Right atrium auricular region (tissue), 2 donors: Measurements from ENCODE around the gene KRT1. TPM values are rescaled to one million over a fixed set of nuclear protein-coding genes. Genes with fewer than 3 reads are reported as not detected.

ENCODE experiments used
- DNase-seq: peaks from one replicate; pipeline ENCODE4 v3.0.0-alpha.2; 2019; ENCODE audit warnings: low spot score
- H3K27ac ChIP-seq, 2 donors: fragments of 200-600 bp; sonication (generic); 1 replicate in 1 of 2; 2 replicates in 1 of 2; pipeline ENCODE4 v1.5.1; 2016 to 2019
- H3K27me3 ChIP-seq, 2 donors: fragments of 200-600 bp; sonication (generic); one replicate each; pipeline versions ENCODE4 v1.5.1 to v1.6.0; 2017 to 2019
- H3K36me3 ChIP-seq: fragments of 200-600 bp; sonication (generic); one replicate; pipeline ENCODE4 v1.5.1; 2016
- H3K4me1 ChIP-seq, 2 donors: fragments of 200-600 bp; sonication (generic); one replicate each; pipeline versions ENCODE4 v1.5.1 to v1.6.0; 2017 to 2019
- H3K4me3 ChIP-seq, 2 donors: fragments of 200-600 bp; sonication (generic); 1 replicate in 1 of 2; 2 replicates in 1 of 2; pipeline ENCODE4 v1.5.1; 2017 to 2019; ENCODE audit warnings: mild to moderate bottlenecking in 1 of 2, moderate library complexity in 1 of 2
- H3K9me3 ChIP-seq, 2 donors: fragments of 200-600 bp; sonication (generic); one replicate each; pipeline ENCODE4 v1.5.1; 2019
- CTCF ChIP-seq, 2 donors: fragments of 200-600 bp; sonication (generic); IDR thresholded peaks; one replicate each; pipeline ENCODE4 v1.5.1; 2019; ENCODE audit warnings: antibody characterized with exemption in 2 of 2
- total RNA-seq, 2 donors: library from RNA; depleted of rRNA; stranded (reverse); fragments of >200 nt; gene quantifications; one replicate each; pipeline ENCODE4 v1.1.0, GENCODE V29; 2016

KRT1 gene
- total RNA-seq, 2 donors from 2014 or later = not detected

GRCh38 chr12:52636592-52637258, 43.5 kb downstream of the KRT1 start:
- no peaks in the 10 kb centered on the region for H3K4me1 ChIP-seq
- no peaks in the 10 kb centered on the region for H3K9me3 ChIP-seq
- H3K4me3 ChIP-seq = no peak overlapping the region
- no peaks in the 10 kb centered on the region for H3K36me3 ChIP-seq
- DNase-seq = peak; percentile 30
- TF ChIP-seq CTCF (IDR thresholded peaks at IDR 0.05) = no peak
- H3K27me3 ChIP-seq = no peaks in the 10 kb centered on the region
- no peak overlapping the region for H3K27ac ChIP-seq

GRCh38 chr12:52636189-52636588, 44.0 kb downstream of the KRT1 start:
- H3K27me3 ChIP-seq = no peaks in the 10 kb centered on the region
- DNase-seq = peak; percentile 26
- no peaks in the 10 kb centered on the region for H3K36me3 ChIP-seq
- H3K4me1 ChIP-seq = no peaks in the 10 kb centered on the region
- no peak for TF ChIP-seq CTCF (IDR thresholded peaks at IDR 0.05)
- no peak overlapping the region for H3K4me3 ChIP-seq
- no peaks in the 10 kb centered on the region for H3K9me3 ChIP-seq
- H3K27ac ChIP-seq = no peak overlapping the region

GRCh38 chr12:52634266-52635056, 45.7 kb downstream of the KRT1 start:
- no peak for TF ChIP-seq CTCF (IDR thresholded peaks at IDR 0.05)
- Histone ChIP-seq H3K4me1 (no peaks in the 10 kb centered on the region), H3K27me3 (no peaks in the 10 kb centered on the region), H3K9me3 (no peaks in the 10 kb centered on the region), H3K27ac (no peak overlapping the region), H3K4me3 (no peak overlapping the region), H3K36me3 (no peaks in the 10 kb centered on the region)
- DNase-seq = peak; percentile 57

- H3K9me3 ChIP-seq = no peaks in the 10 kb centered on the region
- no peak for TF ChIP-seq CTCF (IDR thresholded peaks at IDR 0.05)
- DNase-seq = peak; percentile 13
- no peak overlapping the region for H3K4me3 ChIP-seq
- H3K4me1 ChIP-seq = no peaks in the 10 kb centered on the region
- no peaks in the 10 kb centered on the region for H3K36me3 ChIP-seq
- H3K27me3 ChIP-seq = no peaks in the 10 kb centered on the region
- H3K27ac ChIP-seq = no peak overlapping the region
Measured at GRCh38 chr12:52633383-52633782, 46.8 kb downstream of the KRT1 start.

GRCh38 chr12:52632656-52633055, 47.6 kb downstream of the KRT1 start:
- Histone ChIP-seq H3K27ac (no peak overlapping the region), H3K4me3 (no peak overlapping the region), H3K27me3 (no peaks in the 10 kb centered on the region), H3K9me3 (no peaks in the 10 kb centered on the region), H3K4me1 (no peaks in the 10 kb centered on the region), H3K36me3 (no peaks in the 10 kb centered on the region)
- DNase-seq = peak; percentile 42
- no peak for TF ChIP-seq CTCF (IDR thresholded peaks at IDR 0.05)
